ENCODE results near the gene MLLT1. TPM values are rescaled to one million over a fixed set of nuclear protein-coding genes. Genes with fewer than 3 reads are reported as not detected.

The MLLT1 gene
- total RNA-seq, 1 donor from 2014 or later = 25.5 TPM

- Histone ChIP-seq H3K27ac (no peak overlapping the region), H3K9me3 (peaks cover under 1% of the 10 kb centered on the region), H3K4me1 (no peaks in the 10 kb centered on the region), H3K4me3 (no peak overlapping the region), H3K27me3 (no peaks in the 10 kb centered on the region), H3K36me3 (no peaks in the 10 kb centered on the region)
- intact Hi-C loops (cut with DNase I) = loop anchor here (5.0 kb wide), 1 partner anchor 76 kb away; no protein-coding TSS in a partner anchor
- DNase-seq (ENCODE audit: extremely low spot score in 2 of 2) = no peak
- TF ChIP-seq POLR2AphosphoS5 (IDR thresholded peaks at IDR 0.05; ENCODE audit: insufficient read depth in 1 of 2, low read depth in 1 of 2) (no peak), POLR2A (IDR thresholded peaks at IDR 0.05) (no peak)
Measured at GRCh38 chr19:6298413-6298812, 18.6 kb upstream of the MLLT1 start.

- intact Hi-C loops (cut with DNase I) = loop anchor here (5.0 kb wide), 1 partner anchor 75 kb away; no protein-coding TSS in a partner anchor
- TF ChIP-seq POLR2AphosphoS5 (IDR thresholded peaks at IDR 0.05; ENCODE audit: insufficient read depth in 1 of 2, low read depth in 1 of 2) (no peak), CTCF (IDR thresholded peaks at IDR 0.05) (no peak), POLR2A (IDR thresholded peaks at IDR 0.05) (no peak)
- no peak overlapping the region for H3K27ac ChIP-seq
- H3K27me3 ChIP-seq = no peaks in the 10 kb centered on the region
- H3K9me3 ChIP-seq = peaks cover 11% of the 10 kb centered on the region
- H3K4me3 ChIP-seq = no peak overlapping the region
- no peaks in the 10 kb centered on the region for H3K36me3 ChIP-seq
- DNase-seq (ENCODE audit: extremely low spot score in 2 of 2) = no peak
- H3K4me1 ChIP-seq = no peaks in the 10 kb centered on the region
Measured at GRCh38 chr19:6297202-6297601, 17.4 kb upstream of the MLLT1 start.

DNA sequence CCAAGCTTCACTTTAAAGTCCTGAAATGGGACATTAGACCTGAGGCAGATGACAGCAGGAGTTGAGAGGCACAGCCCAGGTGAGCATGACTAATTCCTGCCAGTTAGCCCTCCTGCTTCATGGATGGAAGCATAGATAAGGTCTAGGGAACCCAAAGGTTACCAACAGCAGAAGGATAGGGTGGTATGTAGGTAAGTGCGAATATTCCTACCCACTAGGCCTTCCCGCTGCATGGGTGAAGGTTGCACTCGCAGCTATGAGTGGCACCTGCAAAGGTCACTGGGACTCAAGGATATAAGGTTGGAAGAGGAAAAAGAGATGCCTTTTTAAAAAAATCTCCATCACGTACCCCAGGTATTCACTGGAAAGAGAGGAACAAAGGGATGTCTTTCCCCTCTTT lies 12.2 kb upstream of the MLLT1 start:
- Histone ChIP-seq H3K27ac (no peak overlapping the region), H3K36me3 (no peaks in the 10 kb centered on the region), H3K9me3 (peaks cover 47% of the 10 kb centered on the region), H3K27me3 (no peaks in the 10 kb centered on the region), H3K4me3 (no peak overlapping the region), H3K4me1 (no peaks in the 10 kb centered on the region)
- intact Hi-C loops (cut with DNase I) = no loop called here
- TF ChIP-seq CTCF (IDR thresholded peaks at IDR 0.05) = no peak
- TF ChIP-seq POLR2AphosphoS5 (IDR thresholded peaks at IDR 0.05; ENCODE audit: insufficient read depth in 1 of 2, low read depth in 1 of 2) = no peak
- no peak for TF ChIP-seq POLR2A (IDR thresholded peaks at IDR 0.05)
- DNase-seq (ENCODE audit: extremely low spot score in 2 of 2) = no peak

- intact Hi-C loops (cut with DNase I) = no loop called here
- no peaks in the 10 kb centered on the region for H3K36me3 ChIP-seq
- no peak overlapping the region for H3K27ac ChIP-seq
- no peaks in the 10 kb centered on the region for H3K4me1 ChIP-seq
- H3K4me3 ChIP-seq = no peak overlapping the region
- H3K27me3 ChIP-seq = no peaks in the 10 kb centered on the region
- DNase-seq (ENCODE audit: extremely low spot score in 2 of 2) = no peak
- peaks cover 50% of the 10 kb centered on the region for H3K9me3 ChIP-seq
- TF ChIP-seq CTCF (IDR thresholded peaks at IDR 0.05) (no peak), POLR2AphosphoS5 (IDR thresholded peaks at IDR 0.05; ENCODE audit: insufficient read depth in 1 of 2, low read depth in 1 of 2) (no peak), POLR2A (IDR thresholded peaks at IDR 0.05) (no peak)
Measured at GRCh38 chr19:6288737-6289136, 9.0 kb upstream of the MLLT1 start.

GRCh38 chr19:6287269-6287885 lies 7.6 kb upstream of the MLLT1 start:
- no peak for DNase-seq (ENCODE audit: extremely low spot score in 2 of 2)
- Histone ChIP-seq H3K27me3 (no peaks in the 10 kb centered on the region), H3K4me3 (no peak overlapping the region), H3K4me1 (no peaks in the 10 kb centered on the region), H3K36me3 (no peaks in the 10 kb centered on the region), H3K27ac (no peak overlapping the region), H3K9me3 (peaks cover 40% of the 10 kb centered on the region)
- TF ChIP-seq POLR2AphosphoS5 (IDR thresholded peaks at IDR 0.05; ENCODE audit: insufficient read depth in 1 of 2, low read depth in 1 of 2) (no peak), CTCF (IDR thresholded peaks at IDR 0.05) (no peak), POLR2A (IDR thresholded peaks at IDR 0.05) (no peak)
- intact Hi-C loops (cut with DNase I) = no loop called here

All from vagina (tissue), 2 donors.